ENCODE measurements around the gene UNC5B.

UNC5B gene

DNA sequence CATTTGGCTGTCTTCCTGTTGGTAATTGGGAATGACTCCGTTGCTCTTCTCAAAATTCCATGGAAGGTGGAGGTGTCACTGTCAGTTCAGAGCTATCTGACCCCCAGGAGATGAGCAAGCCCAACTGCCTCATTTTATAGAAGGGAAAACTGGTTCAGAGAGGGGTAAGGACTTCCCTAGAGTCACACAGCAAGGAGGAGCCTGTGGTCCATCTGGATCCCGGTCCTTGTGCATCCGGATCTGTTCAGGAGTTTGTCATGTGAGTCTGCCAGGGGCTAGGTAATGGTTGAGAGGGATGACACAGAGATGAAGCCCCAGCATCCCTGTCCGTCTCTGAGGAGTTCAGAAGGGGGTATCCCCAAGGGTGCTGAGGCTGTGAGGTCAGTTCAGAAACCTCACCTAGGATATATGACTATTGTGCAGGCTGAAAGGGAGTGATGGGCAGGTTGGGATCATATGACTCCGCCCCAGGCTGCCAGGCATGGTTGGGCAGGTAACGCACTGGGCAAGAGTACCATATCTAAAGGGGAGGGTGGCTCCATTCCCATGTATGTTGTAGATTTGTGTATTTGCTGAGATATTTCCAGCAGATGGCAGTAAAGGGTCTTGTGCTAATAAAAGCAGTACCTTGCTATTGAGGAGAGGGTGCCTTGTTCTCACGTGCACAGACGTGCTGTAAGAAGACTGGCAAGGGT, 90.7 kb downstream of the UNC5B start:
- no peak for DNase-seq

DNA sequence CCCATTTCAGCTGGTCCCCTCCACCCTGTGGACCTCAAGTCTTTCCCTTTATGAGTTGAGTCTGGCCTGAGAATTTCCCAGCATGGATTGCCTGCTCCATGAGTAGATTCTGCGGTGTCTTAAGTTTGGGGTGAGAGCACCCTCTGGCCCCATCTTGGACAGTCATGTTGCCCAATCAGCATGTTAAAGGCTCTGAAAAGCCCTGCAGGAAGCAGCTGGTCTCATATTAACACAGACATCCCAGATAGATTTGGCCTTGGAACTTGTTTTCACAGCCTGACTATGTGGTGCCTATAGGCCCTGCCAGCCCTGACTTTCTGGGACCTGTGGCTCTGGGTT, 91.2 kb downstream of the UNC5B start:
- no peak for DNase-seq

DNA sequence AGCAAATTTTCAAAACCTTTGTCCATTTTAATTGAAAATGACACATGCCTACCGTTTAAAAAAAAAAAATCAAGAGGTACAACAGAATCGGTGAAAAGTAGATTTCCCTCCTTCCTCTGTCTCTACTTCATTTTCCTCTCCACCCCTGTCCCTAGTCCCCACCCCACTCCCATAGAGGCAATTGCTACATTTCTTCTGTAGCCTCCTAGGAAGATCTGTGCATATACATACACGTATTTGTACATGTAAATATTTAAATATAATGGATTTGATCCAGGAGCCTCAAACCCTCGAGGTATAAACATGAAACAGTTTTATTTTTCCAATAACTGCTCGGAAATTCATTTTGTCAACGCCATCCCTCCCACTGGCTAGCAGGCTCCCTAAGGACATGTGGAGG, 92.5 kb downstream of the UNC5B start:
- no peak for DNase-seq

DNA sequence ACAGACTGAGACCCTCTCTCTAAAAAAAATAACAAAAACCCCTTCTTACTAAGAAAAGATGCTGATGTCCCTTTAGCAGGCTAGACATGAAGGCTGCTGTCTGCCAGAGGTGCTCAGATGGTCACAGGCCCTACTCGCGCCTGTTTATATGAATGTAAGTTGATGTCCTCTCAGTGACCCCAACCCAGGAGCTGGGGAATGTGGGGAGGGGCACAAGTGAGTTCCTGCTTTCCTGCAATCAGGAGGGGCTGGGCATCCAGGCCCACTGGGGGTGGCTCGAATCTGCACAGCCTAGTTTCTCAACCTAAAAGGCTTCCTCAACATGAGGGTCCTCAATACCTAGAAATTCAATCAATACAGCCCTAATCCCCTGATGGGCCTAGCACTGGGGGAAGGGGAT, 94.6 kb downstream of the UNC5B start:
- no peak for DNase-seq

DNA sequence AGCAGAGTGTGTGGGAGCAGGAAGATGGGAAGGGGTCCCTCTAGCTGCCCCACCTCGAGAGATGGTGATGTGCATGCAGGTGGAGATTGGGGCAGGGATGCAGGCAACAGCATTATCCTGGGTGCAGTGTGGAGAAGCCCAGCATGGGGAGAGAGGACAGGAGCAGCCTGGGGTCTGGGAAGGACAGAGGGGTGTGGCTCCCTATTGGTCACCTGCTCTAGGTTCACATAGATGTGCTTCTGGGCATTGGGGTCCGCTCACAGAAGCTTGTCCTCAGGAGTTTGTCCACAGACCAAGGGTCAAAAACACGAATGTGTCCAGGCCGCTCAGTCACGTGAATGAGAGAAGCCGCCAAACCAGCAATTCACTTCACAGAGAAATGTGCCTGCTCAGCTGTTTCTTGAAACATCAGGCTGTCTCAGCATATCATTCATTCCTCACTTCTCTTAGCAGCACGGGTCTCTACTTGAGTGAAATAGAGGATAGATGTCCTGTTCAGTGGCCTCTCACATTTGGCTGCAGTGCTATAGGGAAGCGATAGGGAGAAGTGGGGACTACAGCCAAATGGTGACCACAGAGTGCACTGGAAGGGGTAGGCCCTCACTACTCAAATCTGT, 95.2 kb downstream of the UNC5B start:
- no peak for DNase-seq

- no peak for DNase-seq
Observed at GRCh38 chr10:71308244-71308643, 95.9 kb downstream of the UNC5B start.

- no peak for DNase-seq
Observed at GRCh38 chr10:71308985-71309384, 96.6 kb downstream of the UNC5B start.

DNA sequence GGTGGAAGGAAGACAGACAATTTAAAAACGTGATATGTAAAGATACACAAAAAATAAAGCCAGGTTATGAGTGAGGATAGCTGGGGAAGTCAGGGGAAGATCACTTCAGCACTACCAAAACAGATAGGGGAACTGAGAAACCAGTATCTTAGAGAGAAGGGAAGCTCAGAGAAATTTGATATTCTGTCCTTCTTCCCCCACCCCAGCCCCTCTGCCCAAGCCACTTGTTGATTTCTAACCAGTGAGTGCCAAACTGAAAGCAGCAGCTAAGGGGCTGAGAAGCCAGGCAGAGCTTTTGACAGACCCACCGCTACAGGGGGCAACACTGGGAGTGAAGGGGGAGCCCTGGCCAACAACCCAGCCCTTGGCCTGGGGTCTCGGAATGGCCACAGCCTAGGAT, 97.5 kb downstream of the UNC5B start:
- no peak for DNase-seq

DNA sequence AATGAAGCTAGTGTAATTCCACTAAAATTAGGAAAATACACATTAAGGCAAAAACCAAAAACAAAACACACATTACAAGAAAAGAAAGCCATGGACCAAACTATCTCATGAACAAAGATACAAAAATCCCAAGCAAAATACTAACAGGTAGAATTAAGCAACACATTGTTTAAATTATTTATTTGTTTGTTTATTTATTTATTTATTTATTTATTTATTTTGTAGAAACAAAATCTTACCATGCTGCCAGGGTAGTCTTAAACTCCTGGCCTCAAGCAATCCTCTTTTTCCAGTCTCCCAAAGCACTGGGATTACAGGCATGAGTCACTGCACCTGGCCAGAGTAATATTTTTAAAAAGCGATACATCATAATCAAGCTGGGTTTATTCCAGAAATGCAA, 99.8 kb downstream of the UNC5B start:
- no peak for DNase-seq

GRCh38 chr10:71312811-71313789, 100.7 kb downstream of the UNC5B start:
- DNase-seq, result peak; percentile 84

DNA sequence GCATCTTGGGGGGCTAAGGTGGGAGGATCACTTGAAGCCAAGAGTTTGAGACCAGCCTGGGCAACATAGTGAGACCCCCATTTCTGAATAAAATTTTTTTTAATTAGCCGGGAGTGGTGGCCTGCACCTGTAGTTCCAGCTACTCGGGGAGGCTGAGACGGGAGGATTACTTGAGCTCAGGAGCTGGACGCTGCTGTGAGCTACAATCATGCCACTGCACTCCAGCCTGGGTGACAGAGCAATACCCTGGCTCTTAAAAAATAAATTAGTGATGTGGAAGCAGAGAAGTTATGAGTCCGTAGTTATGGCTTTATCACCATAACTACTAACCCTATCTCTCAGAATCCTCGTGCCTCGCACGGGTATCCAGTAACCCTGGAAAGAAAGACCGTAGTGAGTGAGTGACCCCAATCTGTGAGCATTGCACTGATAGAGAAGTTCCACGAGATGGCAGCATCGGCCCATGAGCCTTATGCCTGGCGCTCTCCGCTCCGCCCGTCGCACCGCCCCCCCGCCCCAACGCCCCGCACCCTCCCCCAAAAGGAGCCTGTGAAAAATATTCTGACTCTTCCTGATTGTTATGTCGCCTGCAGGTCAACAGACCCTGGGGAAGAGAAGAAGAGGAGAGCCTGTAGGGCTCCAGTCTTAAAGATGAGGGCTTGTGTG, 101.8 kb downstream of the UNC5B start:
- DNase-seq, result peak; percentile 71

GRCh38 chr10:71314694-71315225, 102.4 kb downstream of the UNC5B start:
- no peak for DNase-seq

DNA sequence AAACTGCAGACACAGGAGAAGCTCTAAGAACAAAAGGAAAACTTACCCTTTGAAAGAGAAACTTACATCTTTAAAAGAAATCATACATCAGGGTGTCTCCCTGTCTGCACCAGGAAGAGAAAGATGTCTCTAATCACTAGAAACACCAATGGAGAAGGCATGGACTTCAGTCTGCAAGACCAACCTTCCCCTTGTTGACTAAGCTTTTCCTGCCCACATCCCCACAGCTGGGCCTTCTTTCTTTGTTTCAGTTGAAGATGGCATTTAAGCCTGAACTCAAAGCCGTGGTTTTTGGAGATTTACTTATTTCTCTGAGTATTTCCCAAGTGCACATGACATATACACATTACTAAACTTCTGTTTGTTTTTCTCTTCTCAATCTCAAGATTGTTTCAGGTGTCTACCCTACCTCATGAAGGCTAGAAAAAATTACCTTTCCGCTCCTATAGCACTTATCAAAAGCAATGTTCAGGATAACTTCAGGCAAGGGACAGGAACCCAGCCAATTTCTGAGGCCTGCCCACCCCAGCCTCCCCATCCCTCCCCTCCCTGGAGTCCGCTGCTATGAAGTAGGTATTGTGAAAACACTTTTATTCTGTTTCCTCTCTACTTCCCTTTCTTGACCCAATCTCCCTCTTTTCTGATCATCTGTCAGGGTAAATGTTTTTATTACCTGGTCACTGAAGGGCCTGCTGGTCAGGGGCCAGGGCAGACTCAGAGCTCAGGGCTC, 103.9 kb downstream of the UNC5B start:
- DNase-seq, result no peak

GRCh38 chr10:71316786-71317160, 104.4 kb downstream of the UNC5B start:
- DNase-seq, result no peak

DNA sequence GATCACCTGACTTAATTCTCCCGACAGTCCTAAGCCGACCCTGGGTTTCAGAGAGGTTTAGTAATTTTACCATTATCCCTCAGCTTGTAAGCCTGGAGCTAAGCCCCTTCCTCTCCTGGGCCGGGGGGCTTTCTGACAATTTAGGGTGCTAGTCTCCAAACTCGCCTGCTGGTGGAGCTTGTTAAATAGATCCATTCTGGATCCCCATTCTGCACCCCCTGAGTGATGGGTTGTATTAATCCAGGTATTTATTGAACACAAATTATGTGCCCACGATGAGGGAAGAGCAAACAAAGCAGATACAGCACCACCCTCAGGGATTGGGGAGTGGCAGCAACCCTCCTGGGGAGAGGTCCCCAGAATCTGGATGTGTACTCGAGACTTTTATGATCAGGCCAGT, 105.4 kb downstream of the UNC5B start:
- DNase-seq, result no peak

DNA sequence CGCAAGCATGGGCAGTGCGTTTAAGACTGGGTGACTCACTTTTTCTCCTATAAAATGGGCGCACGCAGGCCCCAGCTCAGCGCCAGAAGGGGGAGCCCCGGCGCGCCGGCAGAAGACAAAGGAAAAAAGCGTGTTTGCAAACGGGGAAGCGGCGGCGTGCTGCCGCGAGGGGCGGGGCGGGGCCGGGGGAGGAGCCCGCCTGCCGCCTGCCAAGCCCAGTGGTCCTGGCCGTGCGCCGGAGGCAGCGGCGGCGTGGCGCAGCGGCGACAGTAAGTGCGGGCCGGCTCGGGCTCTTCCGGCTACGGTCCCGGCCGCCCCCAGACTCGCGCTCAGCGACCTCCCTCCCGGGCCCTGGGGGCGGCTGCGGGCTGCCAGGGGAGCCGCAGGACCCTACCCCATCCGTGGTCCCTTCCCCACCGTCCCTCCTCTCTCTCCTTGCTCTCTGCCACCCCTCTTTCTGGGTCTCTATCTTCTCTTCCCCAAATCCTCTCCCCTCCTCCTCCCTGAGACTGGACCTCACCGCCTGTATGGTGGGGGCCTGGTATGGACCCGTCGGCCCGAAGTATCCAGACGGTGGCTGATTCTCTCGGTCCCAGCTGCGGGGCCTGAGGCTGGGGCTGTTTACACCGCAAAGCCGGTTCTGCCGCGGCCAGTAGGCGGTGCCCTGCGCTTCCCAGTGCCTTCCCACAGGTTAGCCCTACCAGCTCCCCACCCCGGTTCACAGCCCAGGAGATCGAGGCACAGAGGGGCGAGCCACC, 106.9 kb downstream of the UNC5B start, which contains the start of gene SLC29A3:
Gene SLC29A3 (plus strand): TSS at position 218 of the 758 bp plus-strand sequence. CDS start 51 bp downstream, at position 269.
- peak; percentile 86 for DNase-seq

DNA sequence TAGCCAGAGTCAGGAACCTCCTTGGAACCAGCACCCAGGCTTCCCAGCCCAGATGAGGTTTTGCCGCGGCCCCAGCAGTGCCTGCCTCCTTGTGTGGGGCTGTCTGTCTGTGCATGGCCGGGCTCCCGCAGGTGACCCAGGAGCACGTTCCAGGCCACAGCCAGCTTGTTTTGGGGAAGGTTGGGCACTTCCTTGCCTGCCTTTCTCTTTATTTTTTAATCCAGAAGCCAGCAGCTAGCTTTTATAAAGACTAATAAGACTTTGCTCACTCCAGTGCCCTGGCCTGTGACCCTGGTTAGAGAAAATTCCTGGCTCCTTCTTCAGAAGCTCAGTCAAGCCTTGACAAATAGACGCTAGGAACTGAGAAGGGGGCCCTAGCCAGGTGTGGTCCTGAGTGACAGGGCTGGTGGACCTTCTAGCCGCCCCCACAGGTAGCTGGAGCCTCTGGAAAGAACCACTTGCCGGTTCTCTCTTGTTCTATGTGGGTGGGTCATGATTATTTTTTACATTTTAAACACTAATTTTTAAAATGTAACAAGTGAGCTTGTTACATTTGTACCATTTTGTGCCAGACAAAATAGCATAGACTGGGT, 107.5 kb downstream of the UNC5B start:
- no peak for DNase-seq

DNA sequence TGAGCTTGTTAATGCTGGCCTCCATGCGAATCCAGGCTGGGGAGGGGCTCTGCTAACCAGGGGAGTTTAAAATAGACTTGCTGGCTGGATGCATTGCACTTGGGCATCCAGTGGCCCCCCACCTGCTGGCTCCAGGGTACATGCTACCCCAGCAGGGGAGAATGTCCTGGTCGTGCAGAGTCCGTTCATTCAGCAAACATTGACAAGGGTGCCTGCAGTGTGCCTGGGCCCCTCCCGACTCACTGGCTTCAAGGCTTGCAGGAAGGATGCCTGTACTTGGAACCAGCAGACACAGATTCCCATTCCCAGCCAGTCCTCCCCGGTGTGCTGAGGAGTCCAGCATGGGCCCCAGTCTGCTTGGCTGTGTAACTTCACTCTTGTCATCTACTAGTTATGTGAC, 108.2 kb downstream of the UNC5B start:
- DNase-seq, result no peak

DNA sequence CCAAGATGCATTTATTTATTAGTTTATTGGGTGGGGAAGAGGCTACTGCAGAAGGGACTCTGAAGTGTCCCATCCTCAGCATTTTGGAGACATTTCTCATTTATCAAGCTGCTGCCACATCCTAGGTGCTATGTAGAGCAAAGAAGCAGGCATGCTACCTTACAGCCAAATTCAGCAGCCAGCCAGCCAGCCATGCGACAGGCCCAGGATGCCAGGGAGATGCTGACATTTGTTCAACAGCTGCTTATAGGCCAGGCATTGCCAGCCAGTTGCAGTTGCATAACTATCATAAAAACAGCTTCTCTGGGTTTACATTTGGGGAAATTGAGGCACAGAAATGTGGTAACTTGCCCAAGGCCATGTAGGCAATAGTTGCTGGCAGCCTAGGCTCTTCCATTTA, 109.0 kb downstream of the UNC5B start:
- no peak for DNase-seq

- DNase-seq, result no peak
Observed at GRCh38 chr10:71323407-71323806, 111.0 kb downstream of the UNC5B start.

- no peak for DNase-seq
Observed at GRCh38 chr10:71324743-71325142, 112.4 kb downstream of the UNC5B start.

All from right forelimb (tissue), 1 donor.